Right lobe of liver (tissue), 4 donors: ENCODE data around the gene MYCT1.

Experiments
- CTCF ChIP-seq, 4 donors: fragments of 200-600 bp in 3 of 4; fragments of 450-650 bp in 1 of 4; IDR thresholded peaks; one replicate each; pipeline versions ENCODE4 v1.5.1 to v1.8.0; 2016 to 2022; ENCODE audit warnings: antibody characterized with exemption in 4 of 4, mild to moderate bottlenecking in 2 of 4
- POLR2A ChIP-seq: fragments of 450-650 bp; IDR thresholded peaks from one replicate; pipeline ENCODE4 v1.6.1; 2017; ENCODE audit warnings: antibody characterized with exemption, mild to moderate bottlenecking
- donor health status: DM: no; HTN: no; CAD: no.
- donor health status: DM: no; HTN: no; CAD: no.
- donor health status: DM: no; HTN: yes; CAD: no.

- no peak for TF ChIP-seq CTCF (IDR thresholded peaks at IDR 0.05)
- TF ChIP-seq POLR2A: no peak
Measured at GRCh38 chr6:152726313-152726712, 28.6 kb downstream of the MYCT1 start.
